RWPE2 (cell line): ENCODE measurements around the gene PHACTR4.
"Not testable (repeated sequence)": the region's sequence is repeated elsewhere in the genome, so short reads cannot be mapped to it uniquely, and the experiment has no call there.

ENCODE experiments used
- ATAC-seq: fragments of 200-7000 bp; cut with Tn5 transposase; 3 replicates; pipeline ENCODE4 v1.9.1; 2021; ENCODE audit warnings: low read depth
- DNase-seq: peaks from one replicate; pipeline ENCODE4 v3.0.0-alpha.2; 2020; ENCODE audit warnings: low spot score
- H3K27ac ChIP-seq: fragments of 450-650 bp; 2 replicates; pipeline ENCODE4 v1.5.1; 2017; ENCODE audit warnings: mild to moderate bottlenecking; ENCODE audit not compliant: poor library complexity, severe bottlenecking
- H3K27me3 ChIP-seq: fragments of 250-450 bp; sonication (Bioruptor Pico); 2 replicates; pipeline ENCODE4 v1.5.1; 2021; ENCODE audit warnings: mild to moderate bottlenecking, moderate library complexity; ENCODE audit not compliant: insufficient read depth, poor library complexity, severe bottlenecking
- H3K36me3 ChIP-seq: fragments of 250-450 bp; sonication (Bioruptor Pico); 2 replicates; pipeline ENCODE4 v1.5.1; 2020; ENCODE audit warnings: low read depth, mild to moderate bottlenecking, moderate library complexity
- H3K4me1 ChIP-seq: fragments of 250-450 bp; sonication (Bioruptor Pico); 2 replicates; pipeline ENCODE4 v1.5.1; 2021; ENCODE audit warnings: mild to moderate bottlenecking, moderate library complexity; ENCODE audit not compliant: insufficient read depth, poor library complexity, severe bottlenecking
- H3K4me3 ChIP-seq: fragments of 250-450 bp; sonication (Bioruptor Pico); 2 replicates; pipeline ENCODE4 v1.5.1; 2021; ENCODE audit warnings: mild to moderate bottlenecking, moderate library complexity; ENCODE audit not compliant: severe bottlenecking
- H3K9me3 ChIP-seq: fragments of 250-450 bp; sonication (Bioruptor Pico); 2 replicates; pipeline ENCODE4 v1.5.1; 2021; ENCODE audit warnings: mild to moderate bottlenecking, moderate library complexity; ENCODE audit not compliant: severe bottlenecking
- TF ChIP-seq, protein P1 (sequence below): fragments of 450-650 bp; IDR thresholded peaks from one replicate; pipeline ENCODE4 v1.5.1; 2017; ENCODE audit warnings: mild to moderate bottlenecking, moderate library complexity; ENCODE audit not compliant: poor library complexity, severe bottlenecking

PHACTR4 gene

DNA sequence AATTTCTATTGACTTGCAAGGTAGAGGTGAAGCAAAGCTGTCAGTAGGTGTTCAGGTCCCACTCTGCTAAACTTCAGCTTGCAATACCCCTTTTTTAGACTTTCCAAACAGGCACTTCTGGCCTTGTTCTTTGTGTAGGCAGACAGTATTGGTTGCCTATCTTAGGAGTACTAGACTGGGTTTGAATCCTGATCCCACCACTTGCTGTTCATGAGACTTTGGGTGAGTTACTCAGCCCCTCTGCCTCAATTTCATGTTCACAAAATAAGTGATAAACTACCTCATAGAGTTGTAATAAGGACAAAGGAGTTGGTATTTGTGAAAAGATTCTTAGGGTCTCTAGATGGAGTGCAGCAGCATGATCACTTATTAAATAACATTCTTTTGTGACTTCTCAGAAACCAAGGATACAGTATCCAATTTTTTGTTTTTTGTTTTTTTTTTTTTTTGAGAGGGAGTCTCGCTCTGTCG lies 141.5 kb downstream of the PHACTR4 start:
- TF ChIP-seq, protein P1, sequence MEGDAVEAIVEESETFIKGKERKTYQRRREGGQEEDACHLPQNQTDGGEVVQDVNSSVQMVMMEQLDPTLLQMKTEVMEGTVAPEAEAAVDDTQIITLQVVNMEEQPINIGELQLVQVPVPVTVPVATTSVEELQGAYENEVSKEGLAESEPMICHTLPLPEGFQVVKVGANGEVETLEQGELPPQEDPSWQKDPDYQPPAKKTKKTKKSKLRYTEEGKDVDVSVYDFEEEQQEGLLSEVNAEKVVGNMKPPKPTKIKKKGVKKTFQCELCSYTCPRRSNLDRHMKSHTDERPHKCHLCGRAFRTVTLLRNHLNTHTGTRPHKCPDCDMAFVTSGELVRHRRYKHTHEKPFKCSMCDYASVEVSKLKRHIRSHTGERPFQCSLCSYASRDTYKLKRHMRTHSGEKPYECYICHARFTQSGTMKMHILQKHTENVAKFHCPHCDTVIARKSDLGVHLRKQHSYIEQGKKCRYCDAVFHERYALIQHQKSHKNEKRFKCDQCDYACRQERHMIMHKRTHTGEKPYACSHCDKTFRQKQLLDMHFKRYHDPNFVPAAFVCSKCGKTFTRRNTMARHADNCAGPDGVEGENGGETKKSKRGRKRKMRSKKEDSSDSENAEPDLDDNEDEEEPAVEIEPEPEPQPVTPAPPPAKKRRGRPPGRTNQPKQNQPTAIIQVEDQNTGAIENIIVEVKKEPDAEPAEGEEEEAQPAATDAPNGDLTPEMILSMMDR: no peak

DNA sequence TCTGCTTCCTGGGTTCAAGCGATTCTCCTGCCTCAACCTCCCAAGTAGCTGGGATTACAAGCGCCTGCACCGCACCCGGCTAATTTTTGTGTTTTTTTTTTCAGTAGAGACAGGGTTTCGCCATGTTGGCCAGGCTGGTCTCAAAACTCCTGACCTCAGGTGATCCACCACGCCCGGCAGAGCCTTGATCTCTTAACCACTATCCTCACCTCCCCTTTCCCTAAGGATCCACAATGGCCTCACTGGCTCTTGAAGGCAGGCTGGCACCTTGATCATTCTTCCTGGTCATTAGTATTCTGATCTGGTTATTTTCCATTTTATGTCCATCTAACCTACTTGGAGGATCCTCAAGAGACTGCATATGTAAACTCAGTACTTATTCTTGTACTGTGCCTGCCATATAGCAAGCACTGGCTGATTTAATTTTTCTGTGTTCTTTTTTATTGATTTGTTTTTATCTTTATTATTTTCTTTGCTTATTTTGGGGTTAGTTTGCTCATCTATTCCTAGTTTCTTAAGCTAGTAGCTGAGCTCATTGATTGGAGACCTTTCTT lies 142.6 kb downstream of the PHACTR4 start:
- Histone ChIP-seq H3K4me1 (peaks cover 23% of the 10 kb centered on the region), H3K36me3 (peaks cover 66% of the 10 kb centered on the region), H3K9me3 (no peaks in the 10 kb centered on the region), H3K4me3 (no peak overlapping the region), H3K27ac (peak overlapping the region; percentile 99), H3K27me3 (no peaks in the 10 kb centered on the region)
- DNase-seq: no peak
- TF ChIP-seq, protein P1: no peak
- 0 out of 3 replicates have a peak, but pooled peaks have one; percentile 0 for ATAC-seq

More for the DNA sequence above, 141.5 kb downstream of the PHACTR4 start:
- ATAC-seq (no peak; the same call in 2 of the 3 replicates), DNase-seq (no peak)
- peaks cover 78% of the 10 kb centered on the region for H3K36me3 ChIP-seq
- H3K27me3 ChIP-seq: no peaks in the 10 kb centered on the region
- peak overlapping the region; percentile 99 for H3K27ac ChIP-seq
- H3K4me3 ChIP-seq: no peak overlapping the region
- H3K4me1 ChIP-seq: peaks cover 23% of the 10 kb centered on the region
- H3K9me3 ChIP-seq: no peaks in the 10 kb centered on the region

DNA sequence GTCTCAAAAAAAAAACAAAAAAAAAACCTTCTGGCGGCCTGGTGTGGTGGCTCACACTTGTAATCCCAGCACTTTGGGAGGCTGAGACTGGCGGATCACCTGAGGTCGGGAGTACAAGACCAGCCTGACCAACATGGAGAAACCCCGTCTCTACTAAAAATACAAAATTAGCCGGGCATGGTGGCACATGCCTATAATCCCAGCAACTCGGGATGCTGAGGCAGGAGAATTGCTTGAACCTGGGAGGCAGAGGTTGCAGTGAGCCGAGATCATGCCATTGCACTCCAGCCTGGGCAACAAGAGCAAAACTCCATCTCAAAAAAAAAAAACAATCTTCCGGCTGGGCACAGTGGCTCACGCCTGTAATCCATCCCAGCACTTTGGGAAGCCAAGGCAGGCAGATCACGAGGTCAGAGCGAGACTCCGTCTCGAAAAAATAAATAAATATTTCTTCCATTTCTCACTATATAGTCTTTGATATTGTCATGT lies 144.9 kb downstream of the PHACTR4 start:
- ATAC-seq, H3K27me3 ChIP-seq, H3K9me3 ChIP-seq, H3K4me1 ChIP-seq, H3K4me3 ChIP-seq, DNase-seq: not testable (repeated sequence)
- H3K27ac ChIP-seq: peak overlapping the region; percentile 99
- peaks cover 43% of the 10 kb centered on the region for H3K36me3 ChIP-seq

DNA sequence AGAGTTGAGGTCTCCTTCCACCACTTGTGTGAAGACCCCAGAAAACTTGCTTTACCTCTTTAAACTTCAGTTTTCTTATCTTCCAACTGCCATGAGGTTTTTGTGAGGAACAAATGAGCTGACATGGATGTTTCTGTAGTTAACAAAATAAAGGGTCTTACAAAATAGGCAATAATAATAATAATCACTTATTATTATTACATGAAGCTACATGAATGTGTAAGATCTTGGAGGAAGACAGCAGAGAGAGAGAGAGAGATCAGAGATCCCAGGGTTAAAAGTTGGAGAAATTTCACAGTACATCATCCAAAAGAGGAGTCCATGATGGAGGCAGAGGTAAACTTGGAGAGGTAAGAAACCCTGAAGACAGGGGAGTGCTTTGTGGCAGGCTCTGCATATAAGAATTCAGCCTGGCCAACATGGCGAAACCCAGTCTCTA lies 147.0 kb downstream of the PHACTR4 start:
- ATAC-seq (no peak), DNase-seq (no peak)
- no peak overlapping the region for H3K4me3 ChIP-seq
- no peaks in the 10 kb centered on the region for H3K27me3 ChIP-seq
- TF ChIP-seq, protein P1: no peak
- peaks cover 22% of the 10 kb centered on the region for H3K36me3 ChIP-seq
- H3K9me3 ChIP-seq: no peaks in the 10 kb centered on the region
- peak overlapping the region; percentile 99 for H3K27ac ChIP-seq
- no peaks in the 10 kb centered on the region for H3K4me1 ChIP-seq

DNA sequence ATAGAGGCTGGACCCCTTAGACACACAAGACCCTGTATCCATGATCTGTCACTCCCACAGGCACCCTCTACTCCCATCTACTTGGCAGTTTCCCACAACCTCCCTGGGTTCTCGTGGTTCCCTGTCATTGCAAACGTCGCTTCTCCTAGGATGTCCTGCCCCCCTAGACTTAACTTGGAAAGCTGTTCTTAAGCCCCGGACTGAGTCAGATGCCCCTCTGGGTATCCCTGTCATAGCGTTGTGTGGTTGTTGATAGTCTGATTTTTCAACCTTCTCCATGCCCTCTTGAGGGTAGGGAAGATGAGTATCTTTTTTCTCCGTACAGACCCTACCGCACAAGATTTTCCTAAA lies 148.1 kb downstream of the PHACTR4 start:
- peak overlapping the region; percentile 99 for H3K27ac ChIP-seq
- no peak for DNase-seq
- ATAC-seq: peak; percentile 1; the same call in 1 of the 3 replicates
- peaks cover 13% of the 10 kb centered on the region for H3K36me3 ChIP-seq
- TF ChIP-seq, protein P1: no peak
- no peaks in the 10 kb centered on the region for H3K4me1 ChIP-seq
- no peaks in the 10 kb centered on the region for H3K9me3 ChIP-seq
- H3K27me3 ChIP-seq: no peaks in the 10 kb centered on the region
- peak overlapping the region; percentile 87 for H3K4me3 ChIP-seq
